ENCODE data around the gene PSMB11.

The PSMB11 gene

GRCh38 chr14:23056145-23056955 lies 14.3 kb downstream of the PSMB11 start:
- peak; percentile 46 for DNase-seq (ENCODE audit: low read depth, low spot score)
- H3K4me3 ChIP-seq (ENCODE audit: low read length): peak overlapping the region; percentile 58

- DNase-seq (ENCODE audit: low read depth, low spot score): peak; percentile 49
These were observed 15.1 kb downstream of the PSMB11 start, which contains the start of gene CDH24 for GRCh38 chr14:23056956-23057756. Gene CDH24, minus strand, starts transcription at chr14:23057520. Its CDS starts 1,787 bp downstream, at chr14:23055733.

GRCh38 chr14:23057757-23058653 lies 16.0 kb downstream of the PSMB11 start:
- DNase-seq (ENCODE audit: low read depth, low spot score): peak; percentile 76
- peak overlapping the region; percentile 58 for H3K4me3 ChIP-seq (ENCODE audit: low read length)

More at GRCh38 chr14:23056956-23057756, 15.1 kb downstream of the PSMB11 start, which contains the start of gene CDH24:
- H3K4me3 ChIP-seq (ENCODE audit: low read length): peak within 1 kb of the TSS; percentile 58

GRCh38 chr14:23058654-23059504 lies 16.9 kb downstream of the PSMB11 start:
- no peak for DNase-seq (ENCODE audit: low read depth, low spot score)
- no peak overlapping the region for H3K4me3 ChIP-seq (ENCODE audit: low read length)

- DNase-seq (ENCODE audit: low read depth, low spot score): no peak
- H3K4me3 ChIP-seq (ENCODE audit: low read length): no peak overlapping the region
These were observed 18.7 kb downstream of the PSMB11 start for GRCh38 chr14:23060536-23061260.

- DNase-seq (ENCODE audit: low read depth, low spot score): no peak
- no peak overlapping the region for H3K4me3 ChIP-seq (ENCODE audit: low read length)
These were observed 20.0 kb downstream of the PSMB11 start for GRCh38 chr14:23062002-23062401.

GRCh38 chr14:23063601-23064000 lies 21.6 kb downstream of the PSMB11 start:
- H3K4me3 ChIP-seq (ENCODE audit: low read length): no peak overlapping the region
- no peak for DNase-seq (ENCODE audit: low read depth, low spot score)

GRCh38 chr14:23066368-23066767 lies 24.4 kb downstream of the PSMB11 start:
- H3K4me3 ChIP-seq (ENCODE audit: low read length): no peak overlapping the region
- no peak for DNase-seq (ENCODE audit: low read depth, low spot score)

- H3K4me3 ChIP-seq (ENCODE audit: low read length): no peak overlapping the region
- no peak for DNase-seq (ENCODE audit: low read depth, low spot score)
These were observed 25.1 kb downstream of the PSMB11 start for GRCh38 chr14:23066855-23067744.

GRCh38 chr14:23067847-23068788 lies 26.1 kb downstream of the PSMB11 start:
- no peak for DNase-seq (ENCODE audit: low read depth, low spot score)
- no peak overlapping the region for H3K4me3 ChIP-seq (ENCODE audit: low read length)

GRCh38 chr14:23068789-23069412 lies 26.9 kb downstream of the PSMB11 start:
- H3K4me3 ChIP-seq (ENCODE audit: low read length): no peak overlapping the region
- peak; percentile 87 for DNase-seq (ENCODE audit: low read depth, low spot score)

- no peak for DNase-seq (ENCODE audit: low read depth, low spot score)
- no peak overlapping the region for H3K4me3 ChIP-seq (ENCODE audit: low read length)
These were observed 27.4 kb downstream of the PSMB11 start for GRCh38 chr14:23069413-23069806.

GRCh38 chr14:23070262-23071129 lies 28.5 kb downstream of the PSMB11 start:
- peak overlapping the region; percentile 96 for H3K4me3 ChIP-seq (ENCODE audit: low read length)
- DNase-seq (ENCODE audit: low read depth, low spot score): no peak

- peak; percentile 91 for DNase-seq (ENCODE audit: low read depth, low spot score)
- peak overlapping the region; percentile 96 for H3K4me3 ChIP-seq (ENCODE audit: low read length)
These were observed 29.4 kb downstream of the PSMB11 start for GRCh38 chr14:23071244-23071920.

All from Jurkat, Clone E6-1 (cell line).